DMS 273 (cell line): Measurements from ENCODE around the gene PCDHAC1.
"Not testable (repeated sequence)": the region's sequence is repeated elsewhere in the genome, so short reads cannot be mapped to it uniquely, and the experiment has no call there.

ENCODE experiments used
- DNase-seq: peaks from one replicate; lab custom pipeline; 2025; ENCODE audit not compliant: unreplicated experiment; lab: John Stamatoyannopoulos, UW

PCDHAC1 gene

GRCh38 chr5:140925806-140926442 lies at the start of gene PCDHAC1:
Gene PCDHAC1 (plus strand): TSS chr5:140926299. CDS start chr5:140926893, 594 bp downstream.
- DNase-seq: peak; percentile 89

- not testable (repeated sequence) for DNase-seq
These were observed 49.4 kb upstream of the PCDHAC1 start for GRCh38 chr5:140876541-140877261.

- DNase-seq: no peak
These were observed 48.9 kb upstream of the PCDHAC1 start for GRCh38 chr5:140877262-140877581.

- DNase-seq: peak; percentile 76
These were observed 44.1 kb upstream of the PCDHAC1 start, which contains the start of gene PCDHA13 for GRCh38 chr5:140881889-140882590. Gene PCDHA13 (plus strand): TSS chr5:140882124. CDS start chr5:140882269, 145 bp downstream.

- peak; percentile 69 for DNase-seq
These were observed 43.6 kb upstream of the PCDHAC1 start for GRCh38 chr5:140882591-140882899.

- no peak for DNase-seq
These were observed 42.7 kb upstream of the PCDHAC1 start for GRCh38 chr5:140883373-140883772.

GRCh38 chr5:140883927-140884697 lies 42.0 kb upstream of the PCDHAC1 start:
- DNase-seq: no peak

GRCh38 chr5:140916325-140916724 lies 9.8 kb upstream of the PCDHAC1 start:
- no peak for DNase-seq

GRCh38 chr5:140923601-140924000 lies 2.5 kb upstream of the PCDHAC1 start:
- no peak for DNase-seq

- peak; percentile 97 for DNase-seq
These were observed 536 bp downstream of the PCDHAC1 start for GRCh38 chr5:140926443-140927227.

GRCh38 chr5:140927228-140927573 lies 1.1 kb downstream of the PCDHAC1 start:
- peak; percentile 54 for DNase-seq

- DNase-seq: no peak
These were observed 9.0 kb downstream of the PCDHAC1 start for GRCh38 chr5:140934964-140935606.

GRCh38 chr5:140946578-140946977 lies 20.5 kb downstream of the PCDHAC1 start:
- DNase-seq: no peak

- no peak for DNase-seq
These were observed 25.5 kb downstream of the PCDHAC1 start for GRCh38 chr5:140951636-140952035.

- no peak for DNase-seq
These were observed 27.1 kb downstream of the PCDHAC1 start for GRCh38 chr5:140953234-140953633.

- DNase-seq: no peak
These were observed 36.1 kb downstream of the PCDHAC1 start for GRCh38 chr5:140962190-140962589.

GRCh38 chr5:140964356-140964755 lies 38.3 kb downstream of the PCDHAC1 start:
- DNase-seq: no peak

- peak; percentile 51 for DNase-seq
These were observed 39.8 kb downstream of the PCDHAC1 start for GRCh38 chr5:140965905-140966292.

GRCh38 chr5:140966293-140967225 lies 40.5 kb downstream of the PCDHAC1 start, which contains the start of gene PCDHAC2:
Gene PCDHAC2 (plus strand): TSS chr5:140966476. CDS start chr5:140966767, 291 bp downstream.
- DNase-seq: peak; percentile 87
